HepG2 (cell line): ENCODE results near the gene CAPN2. TPM values are rescaled to one million over a fixed set of nuclear protein-coding genes. Genes with fewer than 3 reads are reported as not detected.
"Not testable (repeated sequence)": the region's sequence is repeated elsewhere in the genome, so short reads cannot be mapped to it uniquely, and the experiment has no call there.

Source experiments
- ATAC-seq: fragments of 200-7000 bp; cut with Tn5 transposase; 3 replicates; pipeline ENCODE4 v1.9.1; 2020; ENCODE audit warnings: mild to moderate bottlenecking, moderate library complexity
- BruUV-seq: library from RNA; stranded (reverse); fragments of 400-500 nt; replicated peaks from 2 replicates; lab custom pipeline; 2021; lab: Mats Ljungman, UMichigan
- CTCF ChIA-PET: fragments of 300-600 bp; formaldehyde crosslinking; extraction: SDS; loops from one replicate; lab custom pipeline; 2021; ENCODE audit warnings: low total read pairs, inconsistent platforms, low intra/inter-chr PET ratio; lab: Yijun Ruan, JAX
- POLR2A ChIA-PET: fragments of 350-600 bp; sonication (Branson Sonifier 250); formaldehyde crosslinking; loops from one replicate; lab custom pipeline; 2020; ENCODE audit warnings: antibody characterized with exemption, inconsistent platforms; lab: Yijun Ruan, JAX
- DNase-seq: peaks from one replicate; pipeline ENCODE4 v3.0.0-alpha.2; 2015; ENCODE audit warnings: low spot score
- FAIRE-seq: peaks from 3 replicates; lab custom pipeline; 2011; peaks lifted over from hg19 to GRCh38; lab: Jason Lieb, UNC
- H2AFZ ChIP-seq: one replicate; pipeline ENCODE4 v1.6.1; 2011; ENCODE audit warnings: low read length, inconsistent platforms
- H3K27ac ChIP-seq: fragments of 300-600 bp; 3 replicates; pipeline ENCODE4 v1.8.0; 2011; ENCODE audit warnings: mixed run types, mild to moderate bottlenecking, mixed read lengths, low read length, inconsistent platforms; ENCODE audit not compliant: insufficient read depth; ENCODE audit errors: extremely low read length
- H3K27me3 ChIP-seq, 2 experiments: fragments of 200-600 bp in 1 of 2; 2 replicates in 1 of 2; 3 replicates in 1 of 2; pipeline versions ENCODE4 v1.6.0 to v1.8.0; 2011; ENCODE audit warnings: low read length in 2 of 2, mild to moderate bottlenecking in 2 of 2, moderate library complexity in 2 of 2, inconsistent platforms in 1 of 2; ENCODE audit not compliant: insufficient read depth in 2 of 2, control insufficient read depth in 1 of 2
- H3K36me3 ChIP-seq, 2 experiments: fragments of 200-600 bp in 1 of 2; replicated peaks in 1 of 2; 2 replicates in 1 of 2; 3 replicates in 1 of 2; pipeline versions ENCODE4 v1.5.1 to v1.8.0; 2011; ENCODE audit warnings: low read length in 2 of 2, inconsistent platforms in 1 of 2; ENCODE audit not compliant: insufficient read depth in 2 of 2, control insufficient read depth in 1 of 2
- H3K4me1 ChIP-seq: 2 replicates; pipeline ENCODE4 v1.5.1; 2012; ENCODE audit warnings: low read length, inconsistent platforms; ENCODE audit not compliant: insufficient read depth
- H3K4me2 ChIP-seq: 2 replicates; pipeline ENCODE4 v1.6.0; 2011; ENCODE audit warnings: low read depth, low read length, inconsistent platforms
- H3K4me3 ChIP-seq, 3 experiments: fragments of 200-600 bp in 1 of 3; sonication (generic), shearing (Covaris generic) in 1 of 3; replicated peaks in 1 of 3; 2 replicates each; pipeline ENCODE4 v1.5.1; 2011 to 2016; ENCODE audit warnings: low read length in 3 of 3, inconsistent platforms in 2 of 3, low read depth in 2 of 3, mild to moderate bottlenecking in 2 of 3, control low read depth in 1 of 3, mixed read lengths in 1 of 3; ENCODE audit not compliant: insufficient read depth in 1 of 3
- H3K79me2 ChIP-seq: one replicate; pipeline ENCODE4 v1.6.1; 2011; ENCODE audit warnings: low read length, inconsistent platforms; ENCODE audit not compliant: insufficient read depth
- H3K9ac ChIP-seq: 2 replicates; pipeline ENCODE4 v1.6.0; 2011; ENCODE audit warnings: mild to moderate bottlenecking, low read depth, low read length, inconsistent platforms; ENCODE audit not compliant: insufficient read depth
- H3K9me3 ChIP-seq: 2 replicates; pipeline ENCODE4 v1.5.1; 2012; ENCODE audit warnings: mild to moderate bottlenecking, low read length
- H4K20me1 ChIP-seq: 2 replicates; pipeline ENCODE4 v1.6.0; 2011; ENCODE audit warnings: inconsistent platforms, mild to moderate bottlenecking, low read length, moderate library complexity; ENCODE audit not compliant: insufficient read depth
- FOSL1 ChIP-seq: sonication (generic); formaldehyde crosslinking; IDR thresholded peaks from 2 replicates; pipeline ENCODE4 v1.9.0; 2021; ENCODE audit warnings: missing genetic modification reagents, borderline replicate concordance
- MAFF ChIP-seq: IDR thresholded peaks from 2 replicates; pipeline ENCODE4 v1.6.1; 2011; ENCODE audit warnings: low read depth, low read length, improper control_type of control experiment
- NCOA1 ChIP-seq: sonication (generic); formaldehyde crosslinking; IDR thresholded peaks from 2 replicates; pipeline ENCODE4 v1.9.0; 2021; ENCODE audit warnings: missing genetic modification reagents
- RFXANK ChIP-seq: IDR thresholded peaks from 2 replicates; pipeline ENCODE4 v1.6.1; 2016
- TIGD3 ChIP-seq: sonication (generic); formaldehyde crosslinking; IDR thresholded peaks from 2 replicates; pipeline ENCODE4 v1.5.1; 2020; ENCODE audit warnings: mild to moderate bottlenecking, missing genetic modification reagents, borderline replicate concordance
- ZNF143 ChIP-seq: sonication (generic); formaldehyde crosslinking; IDR thresholded peaks from 2 replicates; pipeline ENCODE4 v1.4.0; 2020; ENCODE audit warnings: missing genetic modification reagents
- ZNF276 ChIP-seq: sonication (generic); formaldehyde crosslinking; IDR thresholded peaks from 2 replicates; pipeline ENCODE4 v1.4.0; 2020; ENCODE audit warnings: mild to moderate bottlenecking, low read depth, missing genetic modification reagents
- ZNF629 ChIP-seq: sonication (generic); formaldehyde crosslinking; conservative IDR thresholded peaks from 2 replicates; pipeline ENCODE4 v1.5.0; 2020; ENCODE audit warnings: missing genetic modification reagents
- ZSCAN5A ChIP-seq: sonication (generic); formaldehyde crosslinking; IDR thresholded peaks from 2 replicates; pipeline ENCODE4 v1.8.0; 2022; ENCODE audit warnings: mild to moderate bottlenecking, missing genetic modification reagents, borderline replicate concordance
- WGBS: methylation state at CpG from one replicate; pipeline ENCODE4 v1.1.6; 2017; ENCODE audit warnings: low lambda C conversion rate; 5-methylcytosine and 5-hydroxymethylcytosine counted together
- in situ Hi-C: cut with HindIII; loops from 2 replicates; pipeline ENCODE4 v1.10.0; 2017; ENCODE audit warnings: low pct_unique_long_range_greater_than_20kb; ENCODE audit not compliant: extremely low pct_ligation_motif_present
- intact Hi-C: fragments of 100-400 bp; cut with micrococcal nuclease; formaldehyde crosslinking; loops from one replicate; pipeline ENCODE4 v1.10.0; 2022; ENCODE audit not compliant: unreplicated experiment
- polyA plus RNA-seq, 8 experiments: library from polyadenylated mRNA; depleted of rRNA in 3 of 8; stranded (reverse) in 7 of 8; unstranded in 1 of 8; fragments of >200 nt; fragmentation: Illumina TruSeq in 4 of 8; extraction: Trizol in 4 of 8; gene quantifications; 2 replicates each; pipeline versions ENCODE4 v1.2.1 to v1.2.3, GENCODE V29; 2011 to 2016; ENCODE audit warnings: low read depth in 4 of 8, missing spikeins in 1 of 8, mixed read lengths in 1 of 8; ENCODE audit not compliant: insufficient read depth in 1 of 8
- total RNA-seq, 5 experiments: library from RNA; depleted of rRNA; stranded (reverse); fragments of >200 nt; fragmentation: Illumina TruSeq; extraction: Trizol; gene quantifications; 2 replicates each; pipeline ENCODE4 v1.2.3, GENCODE V29; 2016; ENCODE audit warnings: low read depth in 1 of 5

Gene CAPN2
- total and polyA plus RNA-seq, 2 of the 13 experiments (the other 11 are each of a cell fraction or from before 2014, with no cell fraction given), result 6.2 to 7.4 TPM

GRCh38 chr1:223803211-223803610, 90.9 kb downstream of the CAPN2 start:
- H3K27me3 ChIP-seq, result no peaks in the 10 kb centered on the region
- no peaks in the 10 kb centered on the region for H3K79me2 ChIP-seq
- no TSS peak for BruUV-seq
- no peak for FAIRE-seq
- H3K4me2 ChIP-seq, result no peak overlapping the region
- no peak overlapping the region for H3K9ac ChIP-seq
- no peak overlapping the region for H3K4me3 ChIP-seq
- intact Hi-C loops (no loop called here), in situ Hi-C loops (no loop called here)
- H3K9me3 ChIP-seq, result peaks cover 5% of the 10 kb centered on the region
- H3K4me1 ChIP-seq, result no peaks in the 10 kb centered on the region
- no peak for ATAC-seq
- no peak overlapping the region for H2AFZ ChIP-seq
- H3K27ac ChIP-seq, result no peak overlapping the region
- 96% methylated on average over 7 of the region's 7 CpGs for WGBS
- POLR2A ChIA-PET, result no interaction called here
- TF ChIP-seq MAFF (no peak), ZNF143 (CRISPR knock-in tag) (no peak), FOSL1 (no peak), ZNF276 (CRISPR knock-in tag) (no peak), ZNF629 (no peak), TIGD3 (CRISPR knock-in tag) (no peak), ZSCAN5A (CRISPR knock-in tag) (no peak), RFXANK (CRISPR knock-in tag) (no peak), NCOA1 (CRISPR knock-in tag) (no peak)
- CTCF ChIA-PET, result no interaction called here
- DNase-seq, result no peak
- no peaks in the 10 kb centered on the region for H4K20me1 ChIP-seq
- peaks cover 5 to 66% of the 10 kb centered on the region in 2 experiments; a peak in 4 of 5 replicates for H3K36me3 ChIP-seq

GRCh38 chr1:223809905-223810304, 97.6 kb downstream of the CAPN2 start:
- H3K9ac ChIP-seq, H3K27me3 ChIP-seq, H3K4me2 ChIP-seq, FAIRE-seq, H3K27ac ChIP-seq, H2AFZ ChIP-seq, ATAC-seq, in situ Hi-C loops, DNase-seq, H3K79me2 ChIP-seq, H3K4me3 ChIP-seq, H3K4me1 ChIP-seq, H3K9me3 ChIP-seq, CTCF ChIA-PET, POLR2A ChIA-PET, H4K20me1 ChIP-seq: not testable (repeated sequence)
- BruUV-seq, result TSS peak; percentile 27
- intact Hi-C loops, result loop anchor here (2.0 kb wide), 1 partner anchor 37 kb away; no protein-coding TSS in a partner anchor
- WGBS, result 93% methylated on average over 4 of the region's 4 CpGs
- peaks cover 3 to 44% of the 10 kb centered on the region in 2 experiments; a peak in 4 of 5 replicates for H3K36me3 ChIP-seq
